IPS-20b (cell line): Measurements from ENCODE around the gene SLC6A11.

Experiments
- H3K27ac ChIP-seq: one replicate; pipeline ENCODE4 v1.5.1; 2013; ENCODE audit warnings: low read length
- H3K27me3 ChIP-seq: 2 replicates; pipeline ENCODE4 v1.6.1; 2013; ENCODE audit warnings: mild to moderate bottlenecking, low read length, inconsistent platforms; ENCODE audit not compliant: insufficient read depth
- H3K36me3 ChIP-seq: 2 replicates; pipeline ENCODE4 v1.6.1; 2013; ENCODE audit warnings: low read depth, mild to moderate bottlenecking, inconsistent platforms, low read length, moderate library complexity; ENCODE audit not compliant: insufficient read depth
- H3K4me1 ChIP-seq: 2 replicates; pipeline ENCODE4 v1.6.1; 2013; ENCODE audit warnings: mild to moderate bottlenecking, control low read depth, inconsistent platforms, low read length, moderate library complexity; ENCODE audit not compliant: insufficient read depth
- H3K4me3 ChIP-seq: 2 replicates; pipeline ENCODE4 v1.5.1; 2013; ENCODE audit warnings: mild to moderate bottlenecking, low read length, inconsistent platforms
- H3K9ac ChIP-seq: 2 replicates; pipeline ENCODE4 v1.6.1; 2013; ENCODE audit warnings: low read depth, mild to moderate bottlenecking, inconsistent platforms, low read length, moderate library complexity
- H3K9me3 ChIP-seq: 2 replicates; pipeline ENCODE4 v1.6.1; 2013; ENCODE audit warnings: mild to moderate bottlenecking, low read depth, low read length, inconsistent platforms; ENCODE audit not compliant: insufficient read depth

The SLC6A11 gene

DNA sequence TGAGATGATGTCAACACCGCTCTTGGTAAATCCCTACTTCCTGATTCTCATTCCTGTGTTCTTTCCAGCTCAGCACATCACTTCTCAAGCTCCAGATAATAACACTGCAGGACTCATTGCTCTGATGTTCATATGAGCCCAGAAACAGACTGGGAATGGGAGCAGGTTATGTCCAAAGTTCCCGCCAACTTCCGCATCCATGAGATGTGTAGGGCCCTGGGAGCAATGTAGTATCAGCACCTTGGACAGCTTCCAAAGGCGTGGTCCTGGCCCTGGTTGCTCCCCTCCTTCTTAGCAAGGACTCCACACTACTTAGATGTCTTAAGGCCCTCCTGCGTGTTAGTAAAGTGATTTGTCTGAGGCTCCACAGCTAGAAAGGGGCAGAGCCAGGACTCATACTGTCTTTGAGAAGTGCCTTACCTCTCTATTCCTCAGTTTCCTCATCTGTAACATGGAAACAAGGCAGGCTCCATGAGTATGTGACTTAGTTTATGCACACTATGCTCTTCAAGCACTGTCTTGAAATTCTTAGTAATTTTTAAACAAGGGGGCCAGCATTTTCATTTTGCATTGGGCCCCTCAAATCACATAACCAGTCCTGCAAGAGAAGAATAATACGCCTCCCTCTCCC, 148.6 kb downstream of the SLC6A11 start:
- no peak overlapping the region for H3K27ac ChIP-seq
- H3K4me3 ChIP-seq = no peak overlapping the region
- H3K9me3 ChIP-seq = no peaks in the 10 kb centered on the region
- H3K4me1 ChIP-seq = peaks cover 3% of the 10 kb centered on the region; the same call in 1 of the 2 replicates
- H3K36me3 ChIP-seq = no peaks in the 10 kb centered on the region
- H3K9ac ChIP-seq = no peak overlapping the region
- H3K27me3 ChIP-seq = no peaks in the 10 kb centered on the region; the same call in 1 of the 2 replicates

DNA sequence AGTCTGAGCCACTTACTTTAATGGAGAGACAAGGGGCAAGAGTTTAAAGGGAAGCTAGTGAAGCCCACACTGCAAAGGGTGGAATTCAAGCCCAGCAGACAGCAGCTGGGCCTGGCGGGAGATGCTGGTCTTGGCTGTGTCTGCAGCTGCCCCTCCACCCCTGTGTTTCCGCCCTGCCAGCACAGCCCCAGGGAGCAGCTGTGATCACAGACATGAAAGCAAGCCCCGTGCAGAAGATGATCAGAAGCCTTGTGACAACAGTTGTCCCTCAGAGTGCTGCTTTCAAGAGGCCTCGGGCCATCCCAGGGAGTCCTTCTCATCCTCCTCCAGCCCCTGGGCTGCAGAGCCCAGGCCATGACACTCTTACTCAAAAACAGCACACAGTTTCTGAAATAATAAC, 152.4 kb downstream of the SLC6A11 start:
- H3K9ac ChIP-seq = no peak overlapping the region
- no peak overlapping the region for H3K4me3 ChIP-seq
- H3K27ac ChIP-seq = no peak overlapping the region
- H3K9me3 ChIP-seq = no peaks in the 10 kb centered on the region
- peaks cover 10% of the 10 kb centered on the region; the same call in 1 of the 2 replicates for H3K4me1 ChIP-seq
- H3K27me3 ChIP-seq = no peaks in the 10 kb centered on the region; the same call in 1 of the 2 replicates
- H3K36me3 ChIP-seq = no peaks in the 10 kb centered on the region

DNA sequence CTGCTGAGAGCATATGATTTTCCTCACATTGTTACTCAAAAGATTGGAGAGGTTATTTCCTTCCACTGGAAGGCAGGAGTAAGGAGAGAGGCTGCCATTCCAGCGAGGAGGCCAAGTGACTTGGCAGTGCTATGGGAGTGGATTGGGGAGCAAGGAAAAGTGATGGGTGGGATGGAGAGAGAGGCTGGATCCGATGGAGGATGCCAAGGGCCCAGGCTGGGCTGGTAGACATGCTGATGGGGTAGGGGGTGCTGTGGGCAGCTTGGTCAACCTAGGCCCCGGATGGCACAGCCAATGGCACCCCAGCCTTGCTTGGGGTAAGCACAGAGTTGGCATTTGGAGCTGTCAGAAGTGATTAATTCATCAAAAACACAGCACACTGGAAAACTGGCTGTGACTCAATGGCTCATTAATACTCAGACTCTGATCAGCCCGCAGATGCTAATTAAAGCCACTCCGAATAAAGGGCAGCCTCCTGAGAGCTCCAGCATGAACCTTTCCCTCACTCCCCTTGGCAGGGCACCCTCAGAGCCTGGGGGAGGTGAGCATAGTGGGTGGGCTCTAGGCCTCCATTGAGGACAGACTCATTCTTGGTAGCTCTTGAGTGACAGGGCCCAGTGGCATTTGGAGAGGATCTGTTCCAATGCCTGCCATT, 154.4 kb downstream of the SLC6A11 start:
- H3K36me3 ChIP-seq = no peaks in the 10 kb centered on the region
- no peaks in the 10 kb centered on the region for H3K9me3 ChIP-seq
- H3K9ac ChIP-seq = no peak overlapping the region
- peaks cover 10% of the 10 kb centered on the region; the same call in 1 of the 2 replicates for H3K4me1 ChIP-seq
- H3K27ac ChIP-seq = no peak overlapping the region
- no peaks in the 10 kb centered on the region; the same call in 1 of the 2 replicates for H3K27me3 ChIP-seq
- H3K4me3 ChIP-seq = no peak overlapping the region

- Histone ChIP-seq H3K36me3 (no peaks in the 10 kb centered on the region), H3K4me3 (no peak overlapping the region), H3K9me3 (no peaks in the 10 kb centered on the region), H3K27ac (no peak overlapping the region), H3K27me3 (no peaks in the 10 kb centered on the region; the same call in 1 of the 2 replicates), H3K9ac (no peak overlapping the region), H3K4me1 (peaks cover 10% of the 10 kb centered on the region; the same call in 1 of the 2 replicates)
Observed at GRCh38 chr3:10972072-10972782, 156.2 kb downstream of the SLC6A11 start.

GRCh38 chr3:10973046-10973595, 157.1 kb downstream of the SLC6A11 start:
- H3K9ac ChIP-seq = no peak overlapping the region

GRCh38 chr3:10974131-10974530, 158.1 kb downstream of the SLC6A11 start:
- Histone ChIP-seq H3K9ac (no peak overlapping the region), H3K9me3 (no peaks in the 10 kb centered on the region), H3K4me3 (no peak overlapping the region), H3K27ac (no peak overlapping the region), H3K36me3 (no peaks in the 10 kb centered on the region), H3K27me3 (no peaks in the 10 kb centered on the region; the same call in 1 of the 2 replicates), H3K4me1 (peaks cover 14% of the 10 kb centered on the region; the same call in 1 of the 2 replicates)

More at GRCh38 chr3:10973046-10973595, 157.1 kb downstream of the SLC6A11 start:
- Histone ChIP-seq H3K4me3 (no peak overlapping the region), H3K27ac (no peak overlapping the region), H3K27me3 (no peaks in the 10 kb centered on the region; the same call in 1 of the 2 replicates), H3K9me3 (no peaks in the 10 kb centered on the region), H3K4me1 (peaks cover 17% of the 10 kb centered on the region; the same call in 1 of the 2 replicates), H3K36me3 (no peaks in the 10 kb centered on the region)

DNA sequence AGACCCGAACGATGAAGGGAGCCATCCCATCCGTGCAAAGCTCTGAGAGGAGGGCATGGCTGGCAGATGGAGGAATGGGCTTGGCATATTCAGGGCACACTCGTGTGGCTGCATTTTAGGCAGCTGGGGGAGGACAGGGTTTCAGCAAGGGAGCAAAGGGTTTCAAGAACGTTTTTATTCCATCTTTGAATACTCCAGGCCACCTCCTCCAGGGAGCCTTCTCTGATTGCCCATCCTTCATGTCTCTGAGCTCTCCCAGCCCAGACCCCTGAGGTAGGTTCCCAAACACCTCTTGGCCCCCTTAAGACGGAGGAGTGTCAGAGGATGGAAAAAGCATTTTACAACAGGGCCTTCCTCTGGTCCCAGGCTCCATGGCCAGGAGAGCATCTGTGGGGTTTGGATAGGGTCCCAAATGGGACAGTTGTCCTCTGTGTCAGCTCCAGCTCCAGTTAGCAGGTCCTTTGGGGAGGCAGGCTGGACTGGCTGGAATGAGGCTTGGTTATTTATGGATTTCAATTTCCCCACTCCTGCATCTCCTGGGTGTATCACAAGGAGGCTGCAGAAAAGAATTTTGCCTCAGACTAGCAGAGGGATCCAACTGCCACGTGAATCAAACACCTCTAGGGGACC, 158.8 kb downstream of the SLC6A11 start:
- Histone ChIP-seq H3K36me3 (no peaks in the 10 kb centered on the region), H3K9ac (no peak overlapping the region), H3K4me1 (peaks cover 14% of the 10 kb centered on the region; the same call in 1 of the 2 replicates), H3K4me3 (no peak overlapping the region), H3K27ac (no peak overlapping the region), H3K9me3 (no peaks in the 10 kb centered on the region), H3K27me3 (no peaks in the 10 kb centered on the region; the same call in 1 of the 2 replicates)

GRCh38 chr3:10975695-10976234, 159.7 kb downstream of the SLC6A11 start:
- no peak overlapping the region for H3K9ac ChIP-seq
- H3K4me3 ChIP-seq = no peak overlapping the region
- no peaks in the 10 kb centered on the region for H3K9me3 ChIP-seq
- no peak overlapping the region for H3K27ac ChIP-seq
- no peaks in the 10 kb centered on the region for H3K36me3 ChIP-seq
- peaks cover 14% of the 10 kb centered on the region; the same call in 1 of the 2 replicates for H3K4me1 ChIP-seq
- peaks cover under 1% of the 10 kb centered on the region; the same call in 1 of the 2 replicates for H3K27me3 ChIP-seq

GRCh38 chr3:10976770-10977169, 160.7 kb downstream of the SLC6A11 start:
- no peak overlapping the region for H3K9ac ChIP-seq
- no peaks in the 10 kb centered on the region for H3K36me3 ChIP-seq
- peaks cover 10% of the 10 kb centered on the region; the same call in 1 of the 2 replicates for H3K27me3 ChIP-seq
- H3K9me3 ChIP-seq = no peaks in the 10 kb centered on the region
- no peak overlapping the region for H3K4me3 ChIP-seq
- no peak overlapping the region for H3K27ac ChIP-seq
- peaks cover 14% of the 10 kb centered on the region; the same call in 1 of the 2 replicates for H3K4me1 ChIP-seq

DNA sequence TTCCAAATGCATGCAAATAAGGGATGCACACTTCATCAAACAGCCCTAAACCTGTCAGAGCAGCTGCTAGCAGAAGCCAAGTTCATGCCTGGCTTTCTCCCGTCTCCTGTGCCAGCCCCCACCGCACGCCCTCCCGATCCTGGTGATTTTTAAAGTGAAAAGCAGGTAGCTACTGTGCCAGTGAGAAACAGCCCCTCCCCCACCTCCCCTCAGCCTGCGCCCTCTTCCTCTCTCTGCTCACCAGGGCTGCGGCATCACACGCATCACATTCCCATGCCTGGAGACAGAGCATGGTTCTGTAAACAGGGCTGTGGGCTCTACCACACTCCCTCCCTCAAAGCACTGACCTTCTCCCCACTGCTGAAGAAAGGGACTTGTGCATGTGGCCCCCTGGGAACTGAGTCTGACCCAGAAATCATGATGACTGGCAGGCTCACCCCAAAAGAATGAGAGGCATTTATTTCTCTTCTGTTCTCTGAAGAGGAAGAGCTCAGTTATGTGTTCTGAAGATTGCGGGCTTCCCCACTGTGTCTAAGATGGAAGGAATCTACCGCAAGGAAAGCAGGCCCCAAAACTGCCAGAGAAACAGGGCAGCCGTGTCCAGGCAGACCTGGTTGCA, 162.0 kb downstream of the SLC6A11 start:
- Histone ChIP-seq H3K4me3 (peak overlapping the region; percentile 7; the same call in 1 of the 2 replicates), H3K27me3 (peaks cover 17% of the 10 kb centered on the region; the same call in 1 of the 2 replicates), H3K9ac (no peak overlapping the region), H3K9me3 (no peaks in the 10 kb centered on the region), H3K4me1 (peaks cover 8% of the 10 kb centered on the region; the same call in 1 of the 2 replicates), H3K36me3 (no peaks in the 10 kb centered on the region), H3K27ac (no peak overlapping the region)
